BLaER1 treated with 17β-estradiol and CSF1 and Interleukin-3, amounts not matched to agents 10 nM and 100 nM (cell line): ENCODE measurements around the gene SERGEF.

ENCODE experiments used
- H3K27ac ChIP-seq, 11 experiments: shearing (Covaris generic); formaldehyde crosslinking; 2 replicates each; pipeline ENCODE4 v1.8.1; 2022
- H3K27me3 ChIP-seq, 11 experiments: shearing (Covaris generic); formaldehyde crosslinking; 2 replicates each; pipeline ENCODE4 v1.8.1; 2022
- H3K36me3 ChIP-seq, 11 experiments: shearing (Covaris generic); formaldehyde crosslinking; 2 replicates each; pipeline ENCODE4 v1.8.1; 2022
- H3K4me1 ChIP-seq, 10 experiments: shearing (Covaris generic); formaldehyde crosslinking; 2 replicates each; pipeline ENCODE4 v1.8.1; 2022
- H3K4me2 ChIP-seq, 11 experiments: shearing (Covaris generic); formaldehyde crosslinking; 2 replicates each; pipeline ENCODE4 v1.8.1; 2022
- H3K4me3 ChIP-seq, 10 experiments: shearing (Covaris generic); formaldehyde crosslinking; 2 replicates each; pipeline ENCODE4 v1.8.1; 2022
- H3K9ac ChIP-seq, 11 experiments: shearing (Covaris generic); formaldehyde crosslinking; 2 replicates each; pipeline ENCODE4 v1.8.1; 2022
- H3K9me3 ChIP-seq, 11 experiments: shearing (Covaris generic); formaldehyde crosslinking; replicated peaks in 1 of 11; 2 replicates each; pipeline ENCODE4 v1.8.1; 2022
- H4K20me1 ChIP-seq, 11 experiments: shearing (Covaris generic); formaldehyde crosslinking; 2 replicates each; pipeline ENCODE4 v1.8.1; 2022
- Cebpa-rat ChIP-seq, 11 experiments: shearing (Covaris generic); IDR thresholded peaks; 2 replicates each; pipeline ENCODE4 v1.8.1; 2022

The SERGEF gene

DNA sequence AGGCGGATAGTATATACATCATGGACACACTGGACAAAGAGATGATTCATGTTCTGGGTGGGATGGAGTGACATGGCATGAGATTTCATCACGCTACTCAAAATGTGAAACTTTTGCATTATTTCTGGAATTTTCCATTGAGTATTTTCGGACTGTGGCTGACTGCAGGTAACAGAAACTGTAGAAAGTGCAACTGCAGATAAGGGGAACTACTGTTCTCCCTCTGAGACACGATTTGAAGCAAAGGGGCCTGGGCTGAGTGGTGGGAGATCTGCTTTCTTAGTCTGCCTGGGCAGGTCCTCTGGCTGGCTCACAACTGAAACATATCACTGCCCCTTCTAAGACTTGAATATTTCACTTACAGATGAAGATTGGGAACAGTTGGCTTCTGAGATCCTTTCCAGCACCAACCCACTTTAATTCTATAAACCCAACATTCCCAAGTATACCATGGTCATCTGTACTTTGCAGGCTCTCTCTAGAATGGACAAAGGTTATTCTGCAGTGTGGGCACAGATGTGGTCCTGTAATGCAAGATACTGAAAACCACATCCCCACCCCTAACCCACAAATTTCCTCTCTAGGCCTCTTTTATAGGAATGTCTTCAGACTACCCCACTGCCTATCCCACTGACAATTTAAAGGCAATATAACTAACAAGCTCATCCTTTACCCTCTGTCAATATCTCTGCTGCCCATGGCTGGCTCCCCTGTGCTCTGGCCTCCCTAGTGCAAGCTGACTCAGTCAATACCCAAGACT is 157.1 kb downstream of the SERGEF start:
- TF ChIP-seq Cebpa-rat (IDR thresholded peaks at IDR 0.05) = no peak
- no peak overlapping the region for H3K9ac ChIP-seq
- H4K20me1 ChIP-seq = 0 out of 22 replicates have a peak, but pooled peaks cover 0 to 5% (median 0%) of the 10 kb centered on the region in 11 experiments
- H3K4me3 ChIP-seq = no peak overlapping the region
- peak overlapping the region; percentile 29 to 69 (median 58); a peak in 21 of 22 replicates for H3K4me2 ChIP-seq
- no peak overlapping the region for H3K27ac ChIP-seq
- no peaks in the 10 kb centered on the region for H3K27me3 ChIP-seq
- peaks cover 0 to 18% (median 3%) of the 10 kb centered on the region in 11 experiments; a peak in 4 of 22 replicates for H3K36me3 ChIP-seq
- no peaks in the 10 kb centered on the region for H3K9me3 ChIP-seq
- H3K4me1 ChIP-seq = peaks cover 7 to 14% (median 12%) of the 10 kb centered on the region in 10 experiments; a peak in 19 of 20 replicates

DNA sequence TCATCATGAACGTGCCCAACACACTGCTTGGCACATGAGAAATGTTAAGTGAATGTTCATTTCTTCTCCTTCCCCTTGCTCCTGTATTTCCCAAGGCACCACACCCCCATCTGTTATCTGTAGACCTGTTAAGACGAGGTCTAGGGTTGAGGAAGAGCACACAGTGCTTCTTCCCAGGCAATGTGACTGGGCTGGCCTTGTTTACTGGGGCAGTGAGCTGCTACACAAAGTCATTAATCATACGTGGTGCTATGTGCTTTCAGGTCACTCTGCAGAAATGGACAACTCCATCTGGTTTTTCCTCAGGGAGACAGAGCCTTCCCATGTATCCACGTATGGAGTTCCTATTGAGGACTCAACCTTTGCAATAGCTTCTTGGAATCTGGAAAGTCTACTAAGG is 159.6 kb downstream of the SERGEF start:
- H3K9me3 ChIP-seq = no peaks in the 10 kb centered on the region
- 0 out of 22 replicates have a peak, but pooled peaks cover 0 to 5% (median 0%) of the 10 kb centered on the region in 11 experiments for H4K20me1 ChIP-seq
- H3K4me2 ChIP-seq = no peak overlapping the region
- H3K9ac ChIP-seq = no peak overlapping the region
- peaks cover 7 to 14% (median 12%) of the 10 kb centered on the region in 10 experiments; a peak in 19 of 20 replicates for H3K4me1 ChIP-seq
- H3K27me3 ChIP-seq = no peaks in the 10 kb centered on the region
- no peak for TF ChIP-seq Cebpa-rat (IDR thresholded peaks at IDR 0.05)
- H3K4me3 ChIP-seq = no peak overlapping the region
- peaks cover 0 to 18% (median 4%) of the 10 kb centered on the region in 11 experiments; a peak in 7 of 22 replicates for H3K36me3 ChIP-seq
- H3K27ac ChIP-seq = no peak overlapping the region

GRCh38 chr11:17852246-17852645 is 160.6 kb downstream of the SERGEF start:
- H3K36me3 ChIP-seq = peaks cover 0 to 13% (median 0%) of the 10 kb centered on the region in 11 experiments; a peak in 7 of 22 replicates
- no peak overlapping the region for H3K27ac ChIP-seq
- H3K4me2 ChIP-seq = no peak overlapping the region
- H4K20me1 ChIP-seq = 0 out of 22 replicates have a peak, but pooled peaks cover 0 to 5% (median 0%) of the 10 kb centered on the region in 11 experiments
- peaks cover 7 to 18% (median 13%) of the 10 kb centered on the region in 10 experiments; a peak in 19 of 20 replicates for H3K4me1 ChIP-seq
- H3K4me3 ChIP-seq = no peak overlapping the region
- no peaks in the 10 kb centered on the region for H3K9me3 ChIP-seq
- H3K27me3 ChIP-seq = no peaks in the 10 kb centered on the region
- no peak for TF ChIP-seq Cebpa-rat (IDR thresholded peaks at IDR 0.05)
- no peak overlapping the region for H3K9ac ChIP-seq

DNA sequence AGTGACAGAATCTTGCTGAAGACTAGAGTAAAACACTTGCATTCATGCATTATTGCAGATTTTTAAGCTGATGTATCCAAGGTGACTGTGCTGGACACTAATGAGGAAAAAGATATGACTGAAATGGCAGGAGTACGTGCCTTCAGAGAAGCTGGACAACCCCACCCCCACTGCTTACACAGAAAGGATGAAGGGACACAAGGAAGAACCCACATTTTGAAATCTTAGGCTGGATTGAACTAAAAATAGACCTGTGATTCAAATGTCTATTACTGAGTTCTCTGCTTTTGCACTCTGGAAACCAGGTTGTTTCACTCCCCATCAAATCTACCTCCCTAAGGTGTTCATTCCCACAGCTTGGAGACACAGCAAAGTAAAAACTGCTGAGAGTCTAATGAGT is 161.2 kb downstream of the SERGEF start:
- H3K4me2 ChIP-seq = no peak overlapping the region
- no peak overlapping the region for H3K4me3 ChIP-seq
- no peaks in the 10 kb centered on the region for H3K27me3 ChIP-seq
- peaks cover 7 to 22% (median 13%) of the 10 kb centered on the region in 10 experiments; a peak in 19 of 20 replicates for H3K4me1 ChIP-seq
- H3K9ac ChIP-seq = no peak overlapping the region
- no peaks in the 10 kb centered on the region for H3K9me3 ChIP-seq
- peaks cover 0 to 10% (median 0%) of the 10 kb centered on the region in 11 experiments; a peak in 6 of 22 replicates for H3K36me3 ChIP-seq
- H4K20me1 ChIP-seq = 0 out of 22 replicates have a peak, but pooled peaks cover 0 to 8% (median 0%) of the 10 kb centered on the region in 11 experiments
- no peak overlapping the region for H3K27ac ChIP-seq
- TF ChIP-seq Cebpa-rat (IDR thresholded peaks at IDR 0.05) = no peak

- no peak for TF ChIP-seq Cebpa-rat (IDR thresholded peaks at IDR 0.05)
- H3K4me2 ChIP-seq = no peak overlapping the region
- H3K36me3 ChIP-seq = peaks cover 0 to 18% (median 0%) of the 10 kb centered on the region in 11 experiments; a peak in 7 of 22 replicates
- no peak overlapping the region for H3K27ac ChIP-seq
- no peaks in the 10 kb centered on the region for H3K9me3 ChIP-seq
- peaks cover 0 to 9% (median under 1%) of the 10 kb centered on the region in 10 experiments; a peak in 7 of 20 replicates for H3K4me1 ChIP-seq
- no peak overlapping the region for H3K9ac ChIP-seq
- 0 out of 22 replicates have a peak, but pooled peaks cover 0 to 8% (median 0%) of the 10 kb centered on the region in 11 experiments for H4K20me1 ChIP-seq
- H3K4me3 ChIP-seq = no peak overlapping the region
- no peaks in the 10 kb centered on the region for H3K27me3 ChIP-seq
Measured at GRCh38 chr11:17850336-17850735, 162.5 kb downstream of the SERGEF start.

DNA sequence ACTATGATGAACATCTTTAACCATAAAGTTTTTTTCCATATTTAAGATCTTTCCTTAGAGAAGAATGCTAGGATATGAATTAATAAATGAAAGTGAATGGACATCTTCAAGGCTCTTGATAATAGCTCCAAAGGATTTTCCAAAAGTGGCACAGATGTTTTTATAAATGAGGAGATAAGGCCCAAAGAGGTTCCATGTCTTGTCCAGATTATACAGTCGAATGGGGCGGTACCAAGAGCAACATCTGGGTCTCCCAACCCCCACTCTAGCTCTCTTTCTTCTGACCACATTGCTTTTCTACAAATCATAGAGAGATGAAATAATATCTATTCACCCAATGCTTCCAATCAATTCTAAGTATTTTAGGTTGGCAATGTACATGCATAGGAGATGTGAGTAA is 164.1 kb downstream of the SERGEF start:
- TF ChIP-seq Cebpa-rat (IDR thresholded peaks at IDR 0.05) = no peak
- H3K4me2 ChIP-seq = no peak overlapping the region
- no peaks in the 10 kb centered on the region for H3K27me3 ChIP-seq
- H4K20me1 ChIP-seq = 0 out of 22 replicates have a peak, but pooled peaks cover 0 to 8% (median 0%) of the 10 kb centered on the region in 11 experiments
- no peak overlapping the region for H3K9ac ChIP-seq
- no peak overlapping the region for H3K27ac ChIP-seq
- peaks cover 0 to 18% (median 0%) of the 10 kb centered on the region in 11 experiments; a peak in 8 of 22 replicates for H3K36me3 ChIP-seq
- H3K4me1 ChIP-seq = peaks cover 0 to 9% (median 0%) of the 10 kb centered on the region in 10 experiments; a peak in 7 of 20 replicates
- H3K4me3 ChIP-seq = no peak overlapping the region
- H3K9me3 ChIP-seq = no peaks in the 10 kb centered on the region

- Histone ChIP-seq H4K20me1 (0 out of 22 replicates have a peak, but pooled peaks cover 0 to 8% (median 0%) of the 10 kb centered on the region in 11 experiments), H3K4me2 (peak overlapping the region in 1 of 11 experiments; percentile 14; a peak in 2 of 22 replicates), H3K27me3 (no peaks in the 10 kb centered on the region), H3K27ac (no peak overlapping the region), H3K4me1 (peaks cover 0 to 9% (median 0%) of the 10 kb centered on the region in 10 experiments; a peak in 7 of 20 replicates), H3K4me3 (no peak overlapping the region), H3K36me3 (peaks cover 0 to 18% (median 0%) of the 10 kb centered on the region in 11 experiments; a peak in 6 of 22 replicates), H3K9ac (no peak overlapping the region), H3K9me3 (no peaks in the 10 kb centered on the region)
- no peak for TF ChIP-seq Cebpa-rat (IDR thresholded peaks at IDR 0.05)
Measured at GRCh38 chr11:17846852-17847453, 165.9 kb downstream of the SERGEF start.

DNA sequence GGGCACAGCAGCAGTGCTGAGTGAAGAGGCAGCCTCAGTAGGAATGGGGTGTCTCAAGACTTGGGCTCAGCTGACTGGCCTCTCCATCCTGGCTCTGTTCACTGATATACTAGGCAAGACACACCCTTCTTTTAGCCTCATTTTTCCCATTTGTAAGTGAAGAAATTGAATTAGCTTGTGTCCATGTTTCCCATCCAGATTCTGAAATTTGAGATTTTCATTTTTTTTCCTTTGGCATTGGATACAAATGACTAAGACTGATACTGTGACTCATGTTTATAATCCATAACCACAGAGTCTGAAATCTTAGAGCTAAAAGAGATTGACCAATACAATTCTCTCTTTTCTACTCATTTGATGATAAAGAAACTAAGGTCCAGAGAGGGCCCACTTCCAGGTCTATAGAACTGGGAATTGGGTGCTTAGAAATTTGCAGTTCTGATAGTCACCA is 167.4 kb downstream of the SERGEF start:
- Histone ChIP-seq H3K36me3 (peaks cover 0 to 13% (median 0%) of the 10 kb centered on the region in 11 experiments; a peak in 6 of 22 replicates), H3K9me3 (no peaks in the 10 kb centered on the region), H3K27ac (no peak overlapping the region), H3K4me2 (no peak overlapping the region), H3K4me3 (no peak overlapping the region), H3K9ac (no peak overlapping the region), H4K20me1 (0 out of 22 replicates have a peak, but pooled peaks cover 0 to 8% (median 0%) of the 10 kb centered on the region in 11 experiments), H3K4me1 (peaks cover 0 to 9% (median 1%) of the 10 kb centered on the region in 10 experiments; a peak in 10 of 20 replicates), H3K27me3 (no peaks in the 10 kb centered on the region)
- no peak for TF ChIP-seq Cebpa-rat (IDR thresholded peaks at IDR 0.05)
